ENCODE data around the gene HORMAD1. TPM values are rescaled to one million over a fixed set of nuclear protein-coding genes. Genes with fewer than 3 reads are reported as not detected.
A peak's percentile ranks its signal among the peaks of the same experiment; 100 is the strongest.
"Not testable (repeated sequence)": the region's sequence is repeated elsewhere in the genome, so short reads cannot be mapped to it uniquely, and the experiment has no call there.

HORMAD1 gene, protein sequence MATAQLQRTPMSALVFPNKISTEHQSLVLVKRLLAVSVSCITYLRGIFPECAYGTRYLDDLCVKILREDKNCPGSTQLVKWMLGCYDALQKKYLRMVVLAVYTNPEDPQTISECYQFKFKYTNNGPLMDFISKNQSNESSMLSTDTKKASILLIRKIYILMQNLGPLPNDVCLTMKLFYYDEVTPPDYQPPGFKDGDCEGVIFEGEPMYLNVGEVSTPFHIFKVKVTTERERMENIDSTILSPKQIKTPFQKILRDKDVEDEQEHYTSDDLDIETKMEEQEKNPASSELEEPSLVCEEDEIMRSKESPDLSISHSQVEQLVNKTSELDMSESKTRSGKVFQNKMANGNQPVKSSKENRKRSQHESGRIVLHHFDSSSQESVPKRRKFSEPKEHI
- total RNA-seq = 1 to 10 TPM in 3 of 4 donors, under 1 TPM in 1; 0.39 to 8.7 (median 2.5) TPM

- no peaks in the 10 kb centered on the region for H3K4me1 ChIP-seq
- TF ChIP-seq POLR2A (IDR thresholded peaks at IDR 0.05) = no peak
- no peak for TF ChIP-seq EP300 (IDR thresholded peaks at IDR 0.05)
- TF ChIP-seq, protein P1, sequence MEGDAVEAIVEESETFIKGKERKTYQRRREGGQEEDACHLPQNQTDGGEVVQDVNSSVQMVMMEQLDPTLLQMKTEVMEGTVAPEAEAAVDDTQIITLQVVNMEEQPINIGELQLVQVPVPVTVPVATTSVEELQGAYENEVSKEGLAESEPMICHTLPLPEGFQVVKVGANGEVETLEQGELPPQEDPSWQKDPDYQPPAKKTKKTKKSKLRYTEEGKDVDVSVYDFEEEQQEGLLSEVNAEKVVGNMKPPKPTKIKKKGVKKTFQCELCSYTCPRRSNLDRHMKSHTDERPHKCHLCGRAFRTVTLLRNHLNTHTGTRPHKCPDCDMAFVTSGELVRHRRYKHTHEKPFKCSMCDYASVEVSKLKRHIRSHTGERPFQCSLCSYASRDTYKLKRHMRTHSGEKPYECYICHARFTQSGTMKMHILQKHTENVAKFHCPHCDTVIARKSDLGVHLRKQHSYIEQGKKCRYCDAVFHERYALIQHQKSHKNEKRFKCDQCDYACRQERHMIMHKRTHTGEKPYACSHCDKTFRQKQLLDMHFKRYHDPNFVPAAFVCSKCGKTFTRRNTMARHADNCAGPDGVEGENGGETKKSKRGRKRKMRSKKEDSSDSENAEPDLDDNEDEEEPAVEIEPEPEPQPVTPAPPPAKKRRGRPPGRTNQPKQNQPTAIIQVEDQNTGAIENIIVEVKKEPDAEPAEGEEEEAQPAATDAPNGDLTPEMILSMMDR (IDR thresholded peaks at IDR 0.05) = no peak
- no peak within 1 kb of the TSS for H3K4me3 ChIP-seq
- no peaks in the 10 kb centered on the region for H3K9me3 ChIP-seq
- WGBS, 2 donors = 95 to 96% methylated on average over 24 of the region's 24 CpGs
- H3K36me3 ChIP-seq = no peaks in the 10 kb centered on the region
- DNase-seq (ENCODE audit: low spot score in 2 of 2) = no peak
- H3K27me3 ChIP-seq = no peaks in the 10 kb centered on the region
- H3K27ac ChIP-seq = no peak within 1 kb of the TSS
Measured at GRCh38 chr1:150720703-150721102, at the start of gene HORMAD1. Gene HORMAD1 (minus strand): TSS chr1:150720895. CDS start chr1:150719505, 1,390 bp downstream.

DNA sequence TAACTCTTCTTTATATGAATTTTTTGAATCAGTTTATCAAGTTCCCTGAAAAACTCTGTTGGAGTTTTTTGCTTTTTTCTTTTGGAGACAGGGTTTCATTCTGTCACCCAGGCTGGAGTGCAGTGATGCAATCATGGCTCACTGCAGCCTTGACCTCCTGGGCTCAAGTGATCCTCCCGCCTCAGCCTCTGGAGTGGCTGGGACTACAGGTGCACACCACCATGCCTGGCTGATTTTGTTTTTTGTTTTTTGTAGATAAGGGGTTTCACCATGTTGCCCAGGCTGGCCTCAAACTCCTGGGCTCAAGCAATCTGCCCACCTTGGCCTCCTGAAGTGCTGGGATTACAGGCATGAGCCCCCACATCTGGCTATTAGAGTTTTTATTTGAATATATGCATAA, 47.0 kb upstream of the HORMAD1 start:
- H3K36me3 ChIP-seq; H3K9me3 ChIP-seq; DNase-seq (ENCODE audit: low spot score in 2 of 2); H3K27ac ChIP-seq; H3K27me3 ChIP-seq; H3K4me3 ChIP-seq: not testable (repeated sequence)
- 88 to 93% methylated on average over 1 of the region's 1 CpG for WGBS, 2 donors
- peaks cover 0 to 18% (median 4%) of the 10 kb centered on the region in 4 donors for H3K4me1 ChIP-seq

DNA sequence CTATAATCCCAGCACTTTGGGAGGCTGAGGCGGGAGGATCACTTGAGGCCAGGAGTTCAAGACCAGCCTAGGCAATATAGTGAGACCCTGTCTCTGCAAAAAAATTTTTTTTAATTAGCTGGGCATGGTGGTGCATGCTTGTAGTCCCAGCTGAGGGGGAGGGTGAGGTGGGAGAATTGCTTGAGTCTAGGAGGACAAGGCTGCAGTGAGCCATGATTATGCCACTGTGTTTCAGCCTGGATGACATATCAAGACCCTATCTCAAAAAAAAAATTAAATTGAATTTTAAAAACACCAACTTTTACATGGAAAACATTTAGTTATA, 45.2 kb upstream of the HORMAD1 start:
- H3K4me1 ChIP-seq = peaks cover 0 to 18% (median 4%) of the 10 kb centered on the region in 4 donors
- DNase-seq (ENCODE audit: low spot score in 2 of 2); H3K9me3 ChIP-seq; H3K36me3 ChIP-seq; H3K27me3 ChIP-seq: not testable (repeated sequence)
- H3K27ac ChIP-seq = peak overlapping the region in 3 of 4 donors; percentile 77 to 79 (median 79)
- peak overlapping the region in 2 of 4 donors; percentile 44 to 47 for H3K4me3 ChIP-seq
- WGBS, 2 donors = 64 to 76% methylated on average over 1 of the region's 1 CpG

DNA sequence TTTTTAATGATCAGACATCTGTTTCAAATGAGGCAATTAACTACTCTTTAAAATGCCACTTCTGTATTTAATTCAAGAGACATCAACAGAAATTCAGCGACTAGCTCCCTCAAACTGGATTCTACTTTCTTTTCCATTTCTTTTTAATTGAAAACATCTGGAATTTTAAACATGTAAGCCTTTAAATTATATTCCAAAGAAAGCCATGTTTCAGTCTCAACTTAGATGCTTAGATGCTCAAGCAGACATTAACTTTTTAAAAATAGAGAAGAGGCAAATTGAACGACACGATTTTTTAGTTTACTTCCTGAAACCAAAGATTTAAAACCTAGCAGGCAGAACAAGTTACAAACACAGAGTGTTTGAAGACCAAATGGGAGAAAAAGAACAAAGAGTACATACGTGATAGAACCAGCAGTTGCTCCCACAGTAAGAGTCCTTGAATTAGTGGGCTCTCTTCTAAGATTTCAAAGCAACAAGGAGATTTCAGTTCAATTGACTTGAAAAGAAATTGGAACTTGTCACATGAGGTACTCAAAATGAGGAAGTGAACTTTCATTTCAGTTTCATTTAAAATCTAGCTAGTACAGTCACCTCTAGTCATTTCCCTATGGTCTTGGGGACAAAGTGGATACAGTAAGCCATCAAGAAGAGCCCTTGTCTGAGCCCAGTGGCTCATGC, 44.7 kb upstream of the HORMAD1 start, which contains the start of gene CTSS:
CTSS (minus strand) TSS at position 483 of the 681 bp plus-strand sequence. CDS start 1,015 bp downstream, outside the sequence.
- 16 to 21% methylated on average over 4 of the region's 4 CpGs for WGBS, 2 donors
- peaks cover 0 to 3% (median 0%) of the 10 kb centered on the region in 4 donors for H3K9me3 ChIP-seq
- DNase-seq (ENCODE audit: low spot score in 2 of 2) = no peak
- peaks cover 0 to 18% (median 4%) of the 10 kb centered on the region in 4 donors for H3K4me1 ChIP-seq
- peak within 1 kb of the TSS in 3 of 4 donors; percentile 5 to 47 (median 44) for H3K4me3 ChIP-seq
- H3K27ac ChIP-seq = peak within 1 kb of the TSS in 3 of 4 donors; percentile 77 to 79 (median 79)
- no peaks in the 10 kb centered on the region for H3K36me3 ChIP-seq
- no peaks in the 10 kb centered on the region for H3K27me3 ChIP-seq
- TF ChIP-seq, protein P1 (IDR thresholded peaks at IDR 0.05) = no peak
- peak in 1 of 2 donors; percentile 44 for TF ChIP-seq EP300 (IDR thresholded peaks at IDR 0.05)

- Histone ChIP-seq H3K36me3 (no peaks in the 10 kb centered on the region), H3K4me1 (peaks cover 0 to 18% (median 4%) of the 10 kb centered on the region in 4 donors), H3K27ac (peak overlapping the region in 3 of 4 donors; percentile 77 to 79 (median 79)), H3K27me3 (no peaks in the 10 kb centered on the region), H3K9me3 (peaks cover 0 to 5% (median 0%) of the 10 kb centered on the region in 4 donors), H3K4me3 (peak overlapping the region in 2 of 4 donors; percentile 44 to 47)
- no peak for TF ChIP-seq POLR2A (IDR thresholded peaks at IDR 0.05)
- WGBS, 2 donors = 40 to 44% methylated on average over 2 of the region's 2 CpGs
- no peak for DNase-seq (ENCODE audit: low spot score in 2 of 2)
Measured at GRCh38 chr1:150764617-150765101, 44.0 kb upstream of the HORMAD1 start.

DNA sequence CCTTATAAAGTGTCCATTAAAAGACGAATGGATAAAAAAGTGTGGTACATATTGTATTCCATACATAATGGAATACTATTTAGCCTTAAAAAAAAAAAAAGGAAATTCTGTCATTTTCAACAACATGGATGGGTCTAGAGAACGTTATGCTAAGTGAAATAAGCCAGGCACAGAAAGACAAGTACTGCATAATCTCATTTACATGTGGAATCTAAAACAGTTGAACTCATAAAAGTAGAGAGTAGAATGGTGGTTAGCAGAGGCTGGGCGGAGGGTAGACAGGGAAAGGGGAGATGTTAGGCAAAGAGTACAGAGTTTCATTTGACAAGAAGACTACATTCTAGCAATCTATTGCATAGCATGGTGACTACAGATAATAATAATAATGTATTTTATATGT, 42.3 kb upstream of the HORMAD1 start:
- no peak overlapping the region for H3K4me3 ChIP-seq
- peaks cover 0 to 18% (median 4%) of the 10 kb centered on the region in 4 donors for H3K4me1 ChIP-seq
- DNase-seq (ENCODE audit: low spot score in 2 of 2) = no peak
- no peaks in the 10 kb centered on the region for H3K27me3 ChIP-seq
- TF ChIP-seq, protein P1 (IDR thresholded peaks at IDR 0.05) = no peak
- TF ChIP-seq EP300 (IDR thresholded peaks at IDR 0.05) = no peak
- TF ChIP-seq POLR2A (IDR thresholded peaks at IDR 0.05) = no peak
- no peaks in the 10 kb centered on the region for H3K36me3 ChIP-seq
- 86 to 90% methylated on average over 3 of the region's 3 CpGs for WGBS, 2 donors
- no peak overlapping the region for H3K27ac ChIP-seq
- H3K9me3 ChIP-seq = peaks cover 0 to 5% (median 0%) of the 10 kb centered on the region in 4 donors

All from tibial nerve (tissue), 4 donors.